Body of pancreas (tissue), 4 donors: Measurements from ENCODE around the gene ZNF692.

Experiments used
- CTCF ChIP-seq, 7 experiments: fragments of 450-650 bp in 4 of 7; fragments of 200-600 bp in 3 of 7; sonication (generic) in 3 of 7; IDR thresholded peaks; one replicate each; pipeline ENCODE4 v1.5.1; 2016 to 2019; ENCODE audit warnings: antibody characterized with exemption in 7 of 7
- POLR2A ChIP-seq, 3 donors: fragments of 450-650 bp; IDR thresholded peaks; one replicate each; pipeline ENCODE4 v1.6.1; 2016; ENCODE audit warnings: antibody characterized with exemption in 3 of 3, mild to moderate bottlenecking in 2 of 3

GRCh38 chr1:248820041-248820585 lies 38.8 kb downstream of the ZNF692 start:
- TF ChIP-seq CTCF (IDR thresholded peaks at IDR 0.05) = no peak
- no peak for TF ChIP-seq POLR2A (IDR thresholded peaks at IDR 0.05)
